Right atrium auricular region (tissue), 2 donors: ENCODE data around the gene TFF1. TPM values are rescaled to one million over a fixed set of nuclear protein-coding genes. Genes with fewer than 3 reads are reported as not detected.

Experiments
- DNase-seq: peaks from one replicate; pipeline ENCODE4 v3.0.0-alpha.2; 2019; ENCODE audit warnings: low spot score
- H3K27ac ChIP-seq, 2 donors: fragments of 200-600 bp; sonication (generic); 1 replicate in 1 of 2; 2 replicates in 1 of 2; pipeline ENCODE4 v1.5.1; 2016 to 2019
- H3K27me3 ChIP-seq, 2 donors: fragments of 200-600 bp; sonication (generic); one replicate each; pipeline versions ENCODE4 v1.5.1 to v1.6.0; 2017 to 2019
- H3K36me3 ChIP-seq: fragments of 200-600 bp; sonication (generic); one replicate; pipeline ENCODE4 v1.5.1; 2016
- H3K4me1 ChIP-seq, 2 donors: fragments of 200-600 bp; sonication (generic); one replicate each; pipeline versions ENCODE4 v1.5.1 to v1.6.0; 2017 to 2019
- H3K4me3 ChIP-seq, 2 donors: fragments of 200-600 bp; sonication (generic); 1 replicate in 1 of 2; 2 replicates in 1 of 2; pipeline ENCODE4 v1.5.1; 2017 to 2019; ENCODE audit warnings: mild to moderate bottlenecking in 1 of 2, moderate library complexity in 1 of 2
- H3K9me3 ChIP-seq, 2 donors: fragments of 200-600 bp; sonication (generic); one replicate each; pipeline ENCODE4 v1.5.1; 2019
- CTCF ChIP-seq, 2 donors: fragments of 200-600 bp; sonication (generic); IDR thresholded peaks; one replicate each; pipeline ENCODE4 v1.5.1; 2019; ENCODE audit warnings: antibody characterized with exemption in 2 of 2
- total RNA-seq, 2 donors: library from RNA; depleted of rRNA; stranded (reverse); fragments of >200 nt; gene quantifications; one replicate each; pipeline ENCODE4 v1.1.0, GENCODE V29; 2016

TFF1 gene
- total RNA-seq, 2 donors from 2014 or later, result not detected

- no peaks in the 10 kb centered on the region for H3K9me3 ChIP-seq
- H3K27ac ChIP-seq, result no peak overlapping the region
- H3K27me3 ChIP-seq, result no peaks in the 10 kb centered on the region
- no peak for TF ChIP-seq CTCF (IDR thresholded peaks at IDR 0.05)
- H3K4me3 ChIP-seq, result no peak overlapping the region
- no peaks in the 10 kb centered on the region for H3K36me3 ChIP-seq
- no peaks in the 10 kb centered on the region for H3K4me1 ChIP-seq
- no peak for DNase-seq
Observed at GRCh38 chr21:42397746-42398394, 31.5 kb upstream of the TFF1 start.

DNA sequence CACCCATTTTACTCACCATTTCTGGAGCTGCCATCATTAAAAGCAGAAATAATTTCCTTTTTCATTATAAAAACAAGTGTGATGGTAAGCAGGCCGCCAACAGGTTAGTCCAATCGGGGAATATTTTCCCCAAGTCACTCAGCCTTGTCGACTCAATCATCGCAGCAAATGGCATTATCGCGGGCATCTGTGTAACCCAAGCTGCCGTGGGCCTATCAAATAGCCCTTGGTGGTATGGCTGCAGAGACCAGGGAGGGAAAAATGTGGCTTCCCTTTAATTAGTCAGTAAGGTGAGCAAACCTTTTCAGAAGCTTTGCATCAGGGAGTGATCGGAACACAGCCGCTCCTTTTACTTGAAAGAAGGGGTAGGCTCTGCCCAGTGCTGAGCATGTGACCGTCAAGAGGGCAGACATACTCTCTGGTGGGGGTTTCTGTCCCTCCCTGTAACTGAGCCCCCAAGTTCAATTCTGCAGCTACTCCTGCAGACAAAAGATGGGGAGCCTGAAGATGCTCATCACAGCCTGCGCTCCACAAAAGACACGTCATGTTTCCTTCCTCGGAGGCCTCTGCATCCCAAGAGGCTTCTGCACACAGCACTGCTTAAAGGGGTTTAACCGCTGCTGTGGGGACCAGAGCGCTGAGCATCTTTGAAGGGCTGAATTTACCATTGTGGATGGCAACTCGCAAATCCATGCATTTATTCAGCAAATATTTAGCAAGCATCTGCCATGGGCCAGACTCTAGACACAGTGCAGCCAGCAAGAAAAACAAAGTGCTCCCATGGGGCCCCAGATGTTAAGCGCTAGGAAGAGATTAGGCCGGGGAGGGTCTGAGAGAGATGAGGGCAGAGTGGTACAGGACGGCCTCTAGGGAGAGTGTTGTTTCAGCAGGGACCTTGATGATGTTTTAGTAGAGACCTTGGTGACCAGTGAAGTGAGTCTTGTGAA is 30.7 kb upstream of the TFF1 start:
- Histone ChIP-seq H3K27me3 (no peaks in the 10 kb centered on the region), H3K4me3 (no peak overlapping the region), H3K36me3 (no peaks in the 10 kb centered on the region), H3K4me1 (no peaks in the 10 kb centered on the region), H3K27ac (no peak overlapping the region), H3K9me3 (no peaks in the 10 kb centered on the region)
- DNase-seq, result no peak
- TF ChIP-seq CTCF (IDR thresholded peaks at IDR 0.05), result no peak

DNA sequence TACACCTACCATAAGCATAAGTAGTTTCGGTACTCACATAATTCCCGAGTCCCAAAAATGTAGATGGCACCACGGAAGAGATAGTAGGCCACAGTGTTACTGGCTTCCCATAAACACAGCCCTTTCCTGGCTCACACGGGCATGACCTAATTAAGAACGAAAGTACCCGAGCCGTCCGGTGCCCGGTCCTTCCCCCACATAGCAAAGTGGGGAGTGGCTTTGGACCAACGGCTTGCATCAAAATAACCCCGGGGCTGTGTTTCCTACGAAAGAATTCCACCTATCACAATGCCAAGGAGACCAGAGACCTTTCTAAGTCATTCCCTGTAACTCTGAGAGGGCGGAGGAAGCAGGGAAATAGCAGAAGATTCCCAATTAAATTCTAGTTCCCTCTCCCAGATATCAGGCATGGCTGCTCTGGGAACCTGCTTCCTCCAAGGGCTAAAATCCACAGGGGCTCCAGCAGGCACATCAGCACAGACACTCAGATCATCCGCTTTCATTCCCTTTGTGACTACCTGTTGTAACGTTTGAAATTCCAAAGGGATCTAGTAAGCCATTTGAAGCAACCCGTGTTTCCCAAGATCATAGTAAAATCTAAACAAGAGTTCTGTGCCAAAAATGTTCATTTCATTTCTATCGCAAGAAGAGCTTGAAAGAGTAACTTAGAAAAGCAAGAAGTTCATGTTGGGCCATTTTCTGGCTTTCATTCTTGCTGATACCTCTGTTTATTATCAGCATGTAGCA is 29.7 kb upstream of the TFF1 start, which contains the start of gene TMPRSS3:
Gene TMPRSS3 (minus strand): TSS at position 148 of the 747 bp plus-strand sequence. CDS start 635 bp downstream, outside the sequence.
- no peak for TF ChIP-seq CTCF (IDR thresholded peaks at IDR 0.05)
- H3K4me1 ChIP-seq, result no peaks in the 10 kb centered on the region
- no peak within 1 kb of the TSS for H3K4me3 ChIP-seq
- no peaks in the 10 kb centered on the region for H3K27me3 ChIP-seq
- H3K9me3 ChIP-seq, result no peaks in the 10 kb centered on the region
- no peaks in the 10 kb centered on the region for H3K36me3 ChIP-seq
- DNase-seq, result no peak
- H3K27ac ChIP-seq, result no peak within 1 kb of the TSS

DNA sequence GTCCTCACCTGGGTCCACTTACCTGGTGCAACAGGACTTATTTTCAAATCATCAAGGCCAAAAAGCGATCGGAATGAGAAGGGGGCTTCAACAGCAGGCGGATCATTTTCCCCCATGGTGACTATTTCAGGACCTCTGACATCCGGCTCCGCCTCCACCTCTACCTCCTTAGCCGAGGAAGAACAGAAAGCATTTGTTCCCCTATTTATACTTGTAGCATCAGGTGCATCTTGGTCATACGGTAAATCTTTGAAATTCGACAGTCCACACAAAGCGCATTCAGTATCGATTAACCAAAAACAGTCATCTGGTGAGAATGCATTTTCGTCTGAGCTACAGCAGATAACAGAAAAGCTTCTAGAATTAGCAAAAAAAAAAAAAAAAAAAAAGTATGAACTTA is 29.0 kb upstream of the TFF1 start:
- Histone ChIP-seq H3K36me3 (no peaks in the 10 kb centered on the region), H3K4me1 (no peaks in the 10 kb centered on the region), H3K4me3 (no peak overlapping the region), H3K27ac (no peak overlapping the region), H3K27me3 (no peaks in the 10 kb centered on the region), H3K9me3 (no peaks in the 10 kb centered on the region)
- TF ChIP-seq CTCF (IDR thresholded peaks at IDR 0.05), result no peak
- DNase-seq, result no peak

DNA sequence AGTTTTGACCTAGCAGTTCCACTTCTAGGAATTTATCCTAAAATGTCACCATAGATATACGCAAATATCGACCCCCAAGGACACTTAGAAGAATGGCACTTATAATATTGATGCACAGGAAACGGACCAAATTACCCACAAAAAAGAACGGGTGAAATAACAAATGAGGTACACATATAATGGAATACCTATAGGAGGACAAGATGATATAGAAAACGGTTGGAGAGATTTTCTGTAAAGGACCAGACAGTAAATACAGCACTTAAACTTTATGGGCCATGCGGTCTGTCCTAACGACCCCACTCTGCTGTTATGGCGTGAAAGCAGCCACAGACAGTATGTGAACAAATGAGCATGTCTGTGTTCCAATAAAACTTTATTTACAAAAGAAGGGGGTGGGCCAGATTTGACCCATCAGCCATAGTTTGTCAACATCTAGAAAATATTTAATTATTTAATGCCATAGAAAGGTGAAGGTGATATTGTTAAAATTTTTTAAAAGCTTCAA is 27.2 kb upstream of the TFF1 start:
- H3K36me3 ChIP-seq, result no peaks in the 10 kb centered on the region
- no peak overlapping the region for H3K27ac ChIP-seq
- no peaks in the 10 kb centered on the region for H3K27me3 ChIP-seq
- DNase-seq, result no peak
- no peaks in the 10 kb centered on the region for H3K9me3 ChIP-seq
- H3K4me1 ChIP-seq, result no peaks in the 10 kb centered on the region
- no peak overlapping the region for H3K4me3 ChIP-seq
- TF ChIP-seq CTCF (IDR thresholded peaks at IDR 0.05), result no peak
